ENCODE data around the gene CPLX3.

Gene CPLX3

DNA sequence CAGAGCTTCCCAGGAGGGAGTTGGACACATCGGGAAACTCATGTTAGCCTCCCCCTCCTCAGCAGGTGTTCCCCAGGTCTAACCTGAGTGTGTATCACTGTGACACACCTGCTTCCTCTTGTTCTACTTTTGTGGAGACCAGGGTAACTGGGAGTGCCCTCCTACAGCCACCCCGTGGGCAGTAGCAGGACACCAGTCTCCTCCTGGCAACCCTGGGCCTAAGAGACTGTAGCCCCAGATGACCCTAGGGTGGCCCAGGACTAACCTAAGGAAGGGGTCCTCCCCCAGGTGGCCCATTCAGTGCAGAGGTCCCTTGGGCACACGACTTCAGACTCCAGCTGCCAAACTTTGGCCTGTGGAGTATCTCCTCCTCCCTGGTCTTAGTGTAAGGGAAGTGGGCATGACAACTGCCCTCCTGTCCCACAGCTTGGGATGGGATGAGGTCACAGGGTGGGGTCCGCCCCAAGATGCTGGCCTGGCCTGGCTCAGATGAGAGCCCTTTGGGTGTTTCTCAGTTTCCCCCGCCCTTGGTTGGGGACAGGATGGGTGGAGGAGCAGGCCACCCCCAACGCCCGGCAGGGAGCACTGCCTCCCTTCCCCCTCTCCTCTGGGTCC is 39.8 kb upstream of the CPLX3 start:
- Histone ChIP-seq H3K4me3 (ENCODE audit: low read length, poor library complexity, severe bottlenecking) (peak overlapping the region; percentile 83), H3K4me1 (ENCODE audit: insufficient read depth, low read length, poor library complexity, severe bottlenecking) (peaks cover 67% of the 10 kb centered on the region), H3F3A (ENCODE audit: low read depth) (peaks cover 6% of the 10 kb centered on the region; the same call in 1 of the 2 replicates), H3K9me3 (ENCODE audit: insufficient read depth, low read depth, low read length) (no peaks in the 10 kb centered on the region), H3K9ac (ENCODE audit: low read depth, low read length, poor library complexity, severe bottlenecking) (peak overlapping the region; percentile 96), H3K79me2 (ENCODE audit: insufficient read depth, low read length) (peaks cover 88% of the 10 kb centered on the region), H4K20me1 (ENCODE audit: insufficient read depth, low read length, poor library complexity, severe bottlenecking) (peaks cover 79% of the 10 kb centered on the region), H3K9me2 (replicated peaks; ENCODE audit: low read depth, low read length) (no peaks in the 10 kb centered on the region), H3K27me3 (ENCODE audit: insufficient read depth, low read length, poor library complexity, severe bottlenecking) (no peaks in the 10 kb centered on the region), H3K36me3 (ENCODE audit: insufficient read depth, low read length) (peaks cover 7% of the 10 kb centered on the region; the same call in 1 of the 2 replicates), H3K4me2 (ENCODE audit: low read depth, low read length, poor library complexity, severe bottlenecking) (peak overlapping the region; percentile 95), H2AFZ (ENCODE audit: low read length) (no peak overlapping the region)
- TF ChIP-seq, protein P1, sequence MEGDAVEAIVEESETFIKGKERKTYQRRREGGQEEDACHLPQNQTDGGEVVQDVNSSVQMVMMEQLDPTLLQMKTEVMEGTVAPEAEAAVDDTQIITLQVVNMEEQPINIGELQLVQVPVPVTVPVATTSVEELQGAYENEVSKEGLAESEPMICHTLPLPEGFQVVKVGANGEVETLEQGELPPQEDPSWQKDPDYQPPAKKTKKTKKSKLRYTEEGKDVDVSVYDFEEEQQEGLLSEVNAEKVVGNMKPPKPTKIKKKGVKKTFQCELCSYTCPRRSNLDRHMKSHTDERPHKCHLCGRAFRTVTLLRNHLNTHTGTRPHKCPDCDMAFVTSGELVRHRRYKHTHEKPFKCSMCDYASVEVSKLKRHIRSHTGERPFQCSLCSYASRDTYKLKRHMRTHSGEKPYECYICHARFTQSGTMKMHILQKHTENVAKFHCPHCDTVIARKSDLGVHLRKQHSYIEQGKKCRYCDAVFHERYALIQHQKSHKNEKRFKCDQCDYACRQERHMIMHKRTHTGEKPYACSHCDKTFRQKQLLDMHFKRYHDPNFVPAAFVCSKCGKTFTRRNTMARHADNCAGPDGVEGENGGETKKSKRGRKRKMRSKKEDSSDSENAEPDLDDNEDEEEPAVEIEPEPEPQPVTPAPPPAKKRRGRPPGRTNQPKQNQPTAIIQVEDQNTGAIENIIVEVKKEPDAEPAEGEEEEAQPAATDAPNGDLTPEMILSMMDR (conservative IDR thresholded peaks at IDR 0.05; ENCODE audit: low read length), result no peak
- no peak for TF ChIP-seq EZH2phosphoT487 (IDR thresholded peaks at IDR 0.05; ENCODE audit: borderline replicate concordance)

DNA sequence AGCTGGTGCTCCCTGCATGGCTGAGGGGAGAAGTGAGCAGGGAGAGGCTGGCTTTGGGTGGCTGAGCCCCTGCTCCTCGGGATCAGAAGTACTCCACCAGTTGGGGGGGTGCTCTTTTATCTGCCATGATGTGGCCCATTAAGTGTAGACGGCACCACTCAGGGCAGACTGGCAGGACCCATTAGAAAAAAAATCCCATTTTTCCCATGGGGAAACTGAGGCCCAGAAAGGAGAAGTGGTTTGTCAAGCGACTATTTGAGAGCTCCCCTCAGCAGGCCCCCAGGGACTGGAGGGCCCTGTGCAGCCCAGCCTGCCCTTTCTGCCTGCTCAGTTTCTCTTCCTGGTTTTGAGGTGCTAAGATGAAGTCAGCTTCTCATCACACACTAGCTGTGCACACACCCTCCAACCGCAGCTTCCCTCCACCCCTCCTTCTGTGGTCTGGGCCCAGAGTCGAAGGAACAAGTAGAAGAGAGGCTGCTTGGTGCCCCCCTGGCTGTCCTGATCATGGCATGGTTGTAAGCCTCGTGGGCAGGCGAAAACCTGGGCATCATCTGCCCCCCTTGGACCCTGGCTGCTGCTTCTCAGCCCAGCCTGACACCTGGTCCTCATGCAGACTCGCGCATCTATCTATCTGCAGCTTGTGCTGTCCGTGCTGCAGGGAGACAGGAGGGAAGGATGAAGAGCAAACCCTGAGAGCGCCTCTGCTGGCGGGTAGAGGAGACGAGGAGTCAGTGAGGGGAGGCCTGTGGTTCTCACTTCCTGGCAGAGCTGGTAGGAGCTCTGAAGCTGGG is 39.0 kb upstream of the CPLX3 start:
- Histone ChIP-seq H3K9ac (ENCODE audit: low read depth, low read length, poor library complexity, severe bottlenecking) (peak overlapping the region; percentile 96), H3F3A (ENCODE audit: low read depth) (peaks cover 6% of the 10 kb centered on the region; the same call in 1 of the 2 replicates), H3K36me3 (ENCODE audit: insufficient read depth, low read length) (peaks cover 13% of the 10 kb centered on the region; the same call in 1 of the 2 replicates), H3K9me3 (ENCODE audit: insufficient read depth, low read depth, low read length) (no peaks in the 10 kb centered on the region), H4K20me1 (ENCODE audit: insufficient read depth, low read length, poor library complexity, severe bottlenecking) (peaks cover 87% of the 10 kb centered on the region), H3K4me3 (ENCODE audit: low read length, poor library complexity, severe bottlenecking) (peak overlapping the region; percentile 83), H3K4me1 (ENCODE audit: insufficient read depth, low read length, poor library complexity, severe bottlenecking) (peaks cover 75% of the 10 kb centered on the region), H3K27me3 (ENCODE audit: insufficient read depth, low read length, poor library complexity, severe bottlenecking) (no peaks in the 10 kb centered on the region), H2AFZ (ENCODE audit: low read length) (no peak overlapping the region), H3K79me2 (ENCODE audit: insufficient read depth, low read length) (peaks cover 94% of the 10 kb centered on the region), H3K9me2 (replicated peaks; ENCODE audit: low read depth, low read length) (no peaks in the 10 kb centered on the region), H3K4me2 (ENCODE audit: low read depth, low read length, poor library complexity, severe bottlenecking) (peak overlapping the region; percentile 95)
- TF ChIP-seq, protein P1 (conservative IDR thresholded peaks at IDR 0.05; ENCODE audit: low read length), result peak; percentile 94
- no peak for TF ChIP-seq EZH2phosphoT487 (IDR thresholded peaks at IDR 0.05; ENCODE audit: borderline replicate concordance)

DNA sequence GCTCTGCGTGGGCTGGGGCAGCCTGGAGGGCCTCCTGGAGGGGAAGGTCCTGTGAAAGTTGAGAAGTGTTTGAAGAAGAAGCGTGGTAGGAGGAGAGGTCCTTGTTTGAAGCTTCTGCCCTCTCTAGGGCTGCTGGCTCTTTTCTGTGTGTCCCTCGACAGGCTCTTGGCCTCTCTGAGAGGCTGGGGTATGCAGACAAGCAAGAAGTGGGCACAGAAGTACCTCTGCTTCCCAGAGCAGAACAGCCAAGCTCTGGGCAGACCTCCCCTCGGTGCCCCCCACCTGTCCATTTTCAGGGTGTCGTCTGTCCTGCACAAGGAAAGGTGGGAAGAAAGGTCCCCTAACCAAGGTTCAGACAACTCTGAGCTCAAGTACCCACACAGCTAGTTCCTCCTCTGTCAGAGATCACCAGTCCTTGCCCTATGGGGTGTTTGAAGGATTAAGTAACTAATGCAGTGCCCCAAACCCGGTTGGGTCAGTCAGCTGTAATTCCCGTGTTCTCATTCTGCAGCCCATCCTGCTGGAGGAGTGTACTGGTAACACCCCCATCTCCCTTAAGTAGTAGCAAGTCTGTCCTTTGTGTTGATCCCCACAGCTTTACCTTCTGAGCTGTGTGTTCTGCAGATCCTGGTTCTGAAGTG is 38.3 kb upstream of the CPLX3 start:
- Histone ChIP-seq H3F3A (ENCODE audit: low read depth) (peaks cover 6% of the 10 kb centered on the region; the same call in 1 of the 2 replicates), H3K27me3 (ENCODE audit: insufficient read depth, low read length, poor library complexity, severe bottlenecking) (no peaks in the 10 kb centered on the region), H3K4me2 (ENCODE audit: low read depth, low read length, poor library complexity, severe bottlenecking) (peak overlapping the region; percentile 95), H3K9ac (ENCODE audit: low read depth, low read length, poor library complexity, severe bottlenecking) (peak overlapping the region; percentile 96), H4K20me1 (ENCODE audit: insufficient read depth, low read length, poor library complexity, severe bottlenecking) (peaks cover 87% of the 10 kb centered on the region), H3K4me3 (ENCODE audit: low read length, poor library complexity, severe bottlenecking) (peak overlapping the region; percentile 83), H3K4me1 (ENCODE audit: insufficient read depth, low read length, poor library complexity, severe bottlenecking) (peaks cover 82% of the 10 kb centered on the region), H3K79me2 (ENCODE audit: insufficient read depth, low read length) (peaks cover 94% of the 10 kb centered on the region), H3K36me3 (ENCODE audit: insufficient read depth, low read length) (peaks cover 13% of the 10 kb centered on the region; the same call in 1 of the 2 replicates), H2AFZ (ENCODE audit: low read length) (no peak overlapping the region), H3K9me3 (ENCODE audit: insufficient read depth, low read depth, low read length) (no peaks in the 10 kb centered on the region), H3K9me2 (replicated peaks; ENCODE audit: low read depth, low read length) (no peaks in the 10 kb centered on the region)
- TF ChIP-seq, protein P1 (conservative IDR thresholded peaks at IDR 0.05; ENCODE audit: low read length), result no peak
- no peak for TF ChIP-seq EZH2phosphoT487 (IDR thresholded peaks at IDR 0.05; ENCODE audit: borderline replicate concordance)

All from Loucy (cell line).